BJ (cell line): ENCODE results near the gene L2HGDH. TPM values are rescaled to one million over a fixed set of nuclear protein-coding genes. Genes with fewer than 3 reads are reported as not detected.

ENCODE experiments used
- CTCF ChIA-PET: fragments of 350-600 bp; formaldehyde crosslinking; extraction: SDS; loops from one replicate; lab custom pipeline; 2021; ENCODE audit warnings: antibody characterized with exemption, inconsistent platforms; lab: Yijun Ruan, JAX
- POLR2A ChIA-PET: fragments of 300-600 bp; sonication (Branson Sonifier 250); formaldehyde crosslinking; extraction: SDS; loops from one replicate; lab custom pipeline; 2021; ENCODE audit warnings: antibody characterized with exemption; lab: Charles Lee
- DNase-seq: peaks from one replicate; pipeline ENCODE4 v3.0.0-alpha.2; 2011; ENCODE audit warnings: low read depth
- H3K27me3 ChIP-seq: 2 replicates; pipeline ENCODE4 v1.6.0; 2011; ENCODE audit warnings: low read length; ENCODE audit not compliant: control insufficient read depth, insufficient read depth
- H3K36me3 ChIP-seq: 2 replicates; pipeline ENCODE4 v1.5.1; 2011; ENCODE audit warnings: low read length; ENCODE audit not compliant: control insufficient read depth, insufficient read depth
- H3K4me3 ChIP-seq: 2 replicates; pipeline ENCODE4 v1.5.1; 2011; ENCODE audit warnings: low read depth, mild to moderate bottlenecking, control low read depth, low read length
- CTCF ChIP-seq: IDR thresholded peaks from 2 replicates; pipeline ENCODE4 v1.5.1; 2011; ENCODE audit warnings: low read depth, mild to moderate bottlenecking, control low read depth, inconsistent platforms, low read length, moderate library complexity; ENCODE audit not compliant: insufficient read depth
- polyA plus RNA-seq: library from polyadenylated mRNA; depleted of rRNA; stranded (reverse); fragments of >200 nt; gene quantifications from 2 replicates; pipeline ENCODE4 v1.2.3, GENCODE V29; 2011

The L2HGDH gene
- polyA plus RNA-seq, 1 experiment: 2.3 TPM

GRCh38 chr14:50299585-50299984, 12.4 kb downstream of the L2HGDH start:
- Histone ChIP-seq H3K36me3 (no peaks in the 10 kb centered on the region), H3K27me3 (no peaks in the 10 kb centered on the region), H3K4me3 (no peak overlapping the region)
- DNase-seq: no peak
- CTCF ChIA-PET: no interaction called here
- no peak for TF ChIP-seq CTCF
- POLR2A ChIA-PET: no interaction called here

GRCh38 chr14:50290306-50290705, 21.7 kb downstream of the L2HGDH start:
- Histone ChIP-seq H3K36me3 (no peaks in the 10 kb centered on the region), H3K27me3 (no peaks in the 10 kb centered on the region), H3K4me3 (no peak overlapping the region)
- CTCF ChIA-PET: no interaction called here
- no peak for TF ChIP-seq CTCF
- DNase-seq: no peak
- POLR2A ChIA-PET: no interaction called here

- POLR2A ChIA-PET: no interaction called here
- no peak for TF ChIP-seq CTCF
- Histone ChIP-seq H3K36me3 (no peaks in the 10 kb centered on the region), H3K27me3 (no peaks in the 10 kb centered on the region), H3K4me3 (no peak overlapping the region)
- no peak for DNase-seq
- CTCF ChIA-PET: interaction anchor here (0.5 kb wide), 1 partner anchor 160 kb away, joined by 3 read pairs; no protein-coding TSS in a partner anchor
These were observed 23.9 kb downstream of the L2HGDH start for GRCh38 chr14:50288146-50288545.

GRCh38 chr14:50285861-50286260, 26.2 kb downstream of the L2HGDH start:
- no peak for DNase-seq
- H3K4me3 ChIP-seq: no peak overlapping the region
- CTCF ChIA-PET: no interaction called here
- H3K27me3 ChIP-seq: no peaks in the 10 kb centered on the region
- POLR2A ChIA-PET: no interaction called here
- TF ChIP-seq CTCF: no peak
- H3K36me3 ChIP-seq: no peaks in the 10 kb centered on the region

GRCh38 chr14:50272498-50272897, 39.5 kb downstream of the L2HGDH start:
- DNase-seq: no peak
- Histone ChIP-seq H3K4me3 (no peak overlapping the region), H3K27me3 (no peaks in the 10 kb centered on the region), H3K36me3 (no peaks in the 10 kb centered on the region)
- POLR2A ChIA-PET: no interaction called here
- TF ChIP-seq CTCF: no peak
- CTCF ChIA-PET: no interaction called here
